ENCODE measurements around the gene GEMIN5. TPM values are rescaled to one million over a fixed set of nuclear protein-coding genes. Genes with fewer than 3 reads are reported as not detected.

Gene GEMIN5
- total and polyA plus RNA-seq, 2 of the 13 experiments (the other 11 are each of a cell fraction or from before 2014, with no cell fraction given): 6.6 to 28.6 TPM

DNA sequence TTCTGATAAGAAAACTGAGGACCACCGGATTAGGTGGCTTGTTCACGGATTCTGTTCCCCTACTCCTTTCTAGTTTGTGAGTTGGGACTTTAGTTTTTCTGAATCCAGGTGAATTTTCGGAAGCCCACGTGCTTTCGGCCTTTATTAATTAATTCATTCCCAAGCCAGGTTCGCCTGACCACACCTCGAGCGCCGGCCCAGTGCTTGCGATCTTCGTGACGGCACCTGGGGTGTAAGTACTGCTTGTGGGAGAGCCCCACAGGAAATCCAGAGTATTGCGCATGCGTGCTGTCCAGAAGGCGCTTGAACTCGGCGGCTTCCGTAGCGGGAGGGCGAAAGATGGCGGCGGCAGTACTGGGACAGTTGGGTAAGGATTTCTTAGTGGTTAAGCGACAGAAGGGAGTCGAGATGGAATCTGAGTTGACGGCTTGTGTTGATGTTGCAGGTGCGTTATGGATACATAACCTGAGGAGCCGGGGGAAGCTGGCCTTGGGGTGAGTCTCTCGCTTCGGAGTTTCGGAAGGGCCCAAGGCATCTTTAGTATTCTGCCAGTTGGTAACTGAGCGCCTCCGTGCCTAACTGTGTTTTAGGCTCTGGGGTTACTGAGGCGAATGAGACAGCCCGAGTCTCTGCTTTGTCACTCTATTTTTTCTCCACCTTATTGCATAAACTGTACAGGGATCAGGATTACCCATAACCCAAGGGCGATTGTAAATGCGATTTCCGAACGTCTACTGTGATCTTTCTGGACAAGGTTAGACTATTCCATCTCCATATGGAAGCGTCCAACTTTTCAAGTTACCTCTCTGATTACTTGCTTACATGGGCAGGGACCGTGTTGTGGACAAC, 3.0 kb upstream of the GEMIN5 start, which contains the start of gene MRPL22 (continued):
- no peak for TF ChIP-seq ZNF17 (CRISPR knock-in tag; IDR thresholded peaks at IDR 0.05)
- TF ChIP-seq, protein P1, sequence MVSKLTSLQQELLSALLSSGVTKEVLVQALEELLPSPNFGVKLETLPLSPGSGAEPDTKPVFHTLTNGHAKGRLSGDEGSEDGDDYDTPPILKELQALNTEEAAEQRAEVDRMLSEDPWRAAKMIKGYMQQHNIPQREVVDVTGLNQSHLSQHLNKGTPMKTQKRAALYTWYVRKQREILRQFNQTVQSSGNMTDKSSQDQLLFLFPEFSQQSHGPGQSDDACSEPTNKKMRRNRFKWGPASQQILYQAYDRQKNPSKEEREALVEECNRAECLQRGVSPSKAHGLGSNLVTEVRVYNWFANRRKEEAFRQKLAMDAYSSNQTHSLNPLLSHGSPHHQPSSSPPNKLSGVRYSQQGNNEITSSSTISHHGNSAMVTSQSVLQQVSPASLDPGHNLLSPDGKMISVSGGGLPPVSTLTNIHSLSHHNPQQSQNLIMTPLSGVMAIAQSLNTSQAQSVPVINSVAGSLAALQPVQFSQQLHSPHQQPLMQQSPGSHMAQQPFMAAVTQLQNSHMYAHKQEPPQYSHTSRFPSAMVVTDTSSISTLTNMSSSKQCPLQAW (CRISPR knock-in tag; IDR thresholded peaks at IDR 0.05): peak; percentile 81; the same call in 1 of the 2 replicates
- TF ChIP-seq TBX2 (CRISPR knock-in tag; IDR thresholded peaks at IDR 0.05; ENCODE audit: borderline replicate concordance): no peak
- TF ChIP-seq, protein P2, sequence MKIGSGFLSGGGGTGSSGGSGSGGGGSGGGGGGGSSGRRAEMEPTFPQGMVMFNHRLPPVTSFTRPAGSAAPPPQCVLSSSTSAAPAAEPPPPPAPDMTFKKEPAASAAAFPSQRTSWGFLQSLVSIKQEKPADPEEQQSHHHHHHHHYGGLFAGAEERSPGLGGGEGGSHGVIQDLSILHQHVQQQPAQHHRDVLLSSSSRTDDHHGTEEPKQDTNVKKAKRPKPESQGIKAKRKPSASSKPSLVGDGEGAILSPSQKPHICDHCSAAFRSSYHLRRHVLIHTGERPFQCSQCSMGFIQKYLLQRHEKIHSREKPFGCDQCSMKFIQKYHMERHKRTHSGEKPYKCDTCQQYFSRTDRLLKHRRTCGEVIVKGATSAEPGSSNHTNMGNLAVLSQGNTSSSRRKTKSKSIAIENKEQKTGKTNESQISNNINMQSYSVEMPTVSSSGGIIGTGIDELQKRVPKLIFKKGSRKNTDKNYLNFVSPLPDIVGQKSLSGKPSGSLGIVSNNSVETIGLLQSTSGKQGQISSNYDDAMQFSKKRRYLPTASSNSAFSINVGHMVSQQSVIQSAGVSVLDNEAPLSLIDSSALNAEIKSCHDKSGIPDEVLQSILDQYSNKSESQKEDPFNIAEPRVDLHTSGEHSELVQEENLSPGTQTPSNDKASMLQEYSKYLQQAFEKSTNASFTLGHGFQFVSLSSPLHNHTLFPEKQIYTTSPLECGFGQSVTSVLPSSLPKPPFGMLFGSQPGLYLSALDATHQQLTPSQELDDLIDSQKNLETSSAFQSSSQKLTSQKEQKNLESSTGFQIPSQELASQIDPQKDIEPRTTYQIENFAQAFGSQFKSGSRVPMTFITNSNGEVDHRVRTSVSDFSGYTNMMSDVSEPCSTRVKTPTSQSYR (CRISPR knock-in tag; IDR thresholded peaks at IDR 0.05; ENCODE audit: borderline replicate concordance): 0 out of 2 replicates have a peak, but pooled peaks have one; percentile 19
- TF ChIP-seq ONECUT2 (CRISPR knock-in tag; IDR thresholded peaks at IDR 0.05): no peak
- TF ChIP-seq, protein P3, sequence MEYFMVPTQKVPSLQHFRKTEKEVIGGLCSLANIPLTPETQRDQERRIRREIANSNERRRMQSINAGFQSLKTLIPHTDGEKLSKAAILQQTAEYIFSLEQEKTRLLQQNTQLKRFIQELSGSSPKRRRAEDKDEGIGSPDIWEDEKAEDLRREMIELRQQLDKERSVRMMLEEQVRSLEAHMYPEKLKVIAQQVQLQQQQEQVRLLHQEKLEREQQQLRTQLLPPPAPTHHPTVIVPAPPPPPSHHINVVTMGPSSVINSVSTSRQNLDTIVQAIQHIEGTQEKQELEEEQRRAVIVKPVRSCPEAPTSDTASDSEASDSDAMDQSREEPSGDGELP (IDR thresholded peaks at IDR 0.05; ENCODE audit: borderline replicate concordance, low read depth): no peak; the same call in 1 of the 2 replicates
- TF ChIP-seq ZMAT3 (CRISPR knock-in tag; conservative IDR thresholded peaks at IDR 0.05): no peak
- TF ChIP-seq AHDC1 (CRISPR knock-in tag; IDR thresholded peaks at IDR 0.05; ENCODE audit: borderline replicate concordance): no peak
- TF ChIP-seq, protein P4, sequence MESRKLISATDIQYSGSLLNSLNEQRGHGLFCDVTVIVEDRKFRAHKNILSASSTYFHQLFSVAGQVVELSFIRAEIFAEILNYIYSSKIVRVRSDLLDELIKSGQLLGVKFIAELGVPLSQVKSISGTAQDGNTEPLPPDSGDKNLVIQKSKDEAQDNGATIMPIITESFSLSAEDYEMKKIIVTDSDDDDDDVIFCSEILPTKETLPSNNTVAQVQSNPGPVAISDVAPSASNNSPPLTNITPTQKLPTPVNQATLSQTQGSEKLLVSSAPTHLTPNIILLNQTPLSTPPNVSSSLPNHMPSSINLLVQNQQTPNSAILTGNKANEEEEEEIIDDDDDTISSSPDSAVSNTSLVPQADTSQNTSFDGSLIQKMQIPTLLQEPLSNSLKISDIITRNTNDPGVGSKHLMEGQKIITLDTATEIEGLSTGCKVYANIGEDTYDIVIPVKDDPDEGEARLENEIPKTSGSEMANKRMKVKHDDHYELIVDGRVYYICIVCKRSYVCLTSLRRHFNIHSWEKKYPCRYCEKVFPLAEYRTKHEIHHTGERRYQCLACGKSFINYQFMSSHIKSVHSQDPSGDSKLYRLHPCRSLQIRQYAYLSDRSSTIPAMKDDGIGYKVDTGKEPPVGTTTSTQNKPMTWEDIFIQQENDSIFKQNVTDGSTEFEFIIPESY (CRISPR knock-in tag; IDR thresholded peaks at IDR 0.05): peak; percentile 17; the same call in 1 of the 2 replicates
- TF ChIP-seq KLF15 (CRISPR knock-in tag; IDR thresholded peaks at IDR 0.05; ENCODE audit: borderline replicate concordance): no peak
- TF ChIP-seq, protein P5, sequence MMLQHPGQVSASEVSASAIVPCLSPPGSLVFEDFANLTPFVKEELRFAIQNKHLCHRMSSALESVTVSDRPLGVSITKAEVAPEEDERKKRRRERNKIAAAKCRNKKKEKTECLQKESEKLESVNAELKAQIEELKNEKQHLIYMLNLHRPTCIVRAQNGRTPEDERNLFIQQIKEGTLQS (CRISPR knock-in tag; IDR thresholded peaks at IDR 0.05): no peak
- peak; percentile 41; the same call in 1 of the 2 replicates for TF ChIP-seq ZNF292 (CRISPR knock-in tag; IDR thresholded peaks at IDR 0.05; ENCODE audit: borderline replicate concordance, low read depth)

All from HepG2 (cell line).